CD1c-positive myeloid dendritic cell (primary cell): ENCODE data around the gene TCF7L2.

ENCODE experiments used
- DNase-seq: peaks from one replicate; pipeline ENCODE4 v3.0.0-alpha.2; 2016; ENCODE audit errors: extremely low spot score

The TCF7L2 gene

GRCh38 chr10:113177936-113178335 lies 227.9 kb downstream of the TCF7L2 start:
- no peak for DNase-seq

GRCh38 chr10:113178771-113179170 lies 228.7 kb downstream of the TCF7L2 start:
- DNase-seq: no peak

GRCh38 chr10:113179265-113179664 lies 229.2 kb downstream of the TCF7L2 start:
- DNase-seq: peak; percentile 88

DNA sequence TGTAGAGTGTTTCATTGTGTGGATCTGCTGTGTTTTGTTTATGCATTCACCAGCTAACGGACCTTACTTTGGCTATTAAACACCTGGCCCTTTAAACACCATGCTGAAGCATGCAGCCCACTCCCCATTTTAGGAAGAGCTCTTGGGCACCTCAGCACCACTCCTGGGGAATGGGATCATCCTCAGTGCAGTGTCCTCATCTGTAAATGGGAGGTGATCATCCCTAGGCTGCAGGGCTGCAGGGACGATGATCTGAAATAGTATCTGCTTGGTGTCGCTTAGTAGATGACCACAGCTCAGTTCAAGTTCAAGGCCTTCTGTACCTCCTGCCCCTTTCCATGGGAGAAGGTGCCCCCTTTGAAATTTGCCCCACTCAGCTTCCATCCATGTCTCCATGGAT lies 229.9 kb downstream of the TCF7L2 start:
- DNase-seq: no peak

DNA sequence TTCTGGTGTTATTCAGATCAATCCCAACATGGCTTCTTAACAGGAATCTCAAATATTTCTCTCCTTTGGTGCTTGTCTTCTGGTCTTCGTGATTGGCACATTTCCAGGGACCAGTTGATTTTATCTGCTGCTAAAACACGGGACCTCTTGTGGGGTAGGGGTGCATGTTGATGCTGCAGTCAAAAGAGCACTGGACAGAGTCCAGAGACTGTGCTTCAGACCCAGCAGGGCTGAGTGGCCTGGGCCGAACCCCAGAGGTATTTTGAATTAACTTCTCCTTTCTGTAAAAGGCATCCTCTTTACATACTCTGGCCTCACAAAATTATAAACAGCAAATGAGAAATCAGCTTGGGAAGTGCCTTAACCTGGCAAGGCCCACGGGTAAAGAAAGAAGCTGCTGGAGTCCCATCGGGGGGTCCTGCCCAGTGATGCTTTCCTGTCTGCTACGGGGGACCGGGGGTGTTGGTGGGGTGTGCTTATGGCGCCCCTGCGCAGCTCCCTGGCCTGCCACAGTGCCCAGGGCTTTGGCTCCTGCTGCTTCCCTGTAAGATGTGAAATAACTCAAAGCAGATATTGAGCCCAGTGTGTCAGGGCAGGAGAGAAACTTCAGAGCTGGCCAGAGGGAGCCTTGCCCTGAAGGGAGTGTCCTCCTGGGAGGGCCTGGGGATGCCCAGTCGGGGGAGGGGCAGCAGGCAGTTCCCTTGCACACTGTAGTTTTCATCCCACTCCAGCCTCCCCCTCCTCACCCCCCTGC lies 230.5 kb downstream of the TCF7L2 start:
- peak; percentile 31 for DNase-seq

GRCh38 chr10:113182154-113182553 lies 232.1 kb downstream of the TCF7L2 start:
- DNase-seq: no peak

DNA sequence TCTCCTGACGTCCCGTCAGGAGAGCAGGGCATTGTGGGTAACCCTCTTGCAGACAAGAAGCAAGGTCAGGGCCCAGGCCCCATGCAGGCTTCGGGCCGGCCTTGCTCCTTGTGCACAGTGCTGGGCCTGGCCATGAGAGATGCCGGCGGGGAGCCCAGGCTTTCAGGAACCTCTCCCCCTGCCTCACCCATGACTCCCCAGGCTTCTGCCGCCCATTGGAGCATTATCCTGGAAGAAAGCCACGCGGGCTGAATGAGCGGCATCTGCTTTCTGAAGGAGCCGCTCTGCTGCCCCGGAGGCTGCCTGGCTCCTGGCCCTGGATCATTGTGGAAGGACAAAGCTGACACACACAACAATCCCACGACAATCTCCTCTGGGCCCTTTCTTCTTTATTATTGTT lies 233.5 kb downstream of the TCF7L2 start:
- DNase-seq: no peak

GRCh38 chr10:113187063-113187777 lies 237.2 kb downstream of the TCF7L2 start:
- DNase-seq: no peak

- no peak for DNase-seq
These were observed 249.4 kb downstream of the TCF7L2 start for GRCh38 chr10:113199459-113199858.

DNA sequence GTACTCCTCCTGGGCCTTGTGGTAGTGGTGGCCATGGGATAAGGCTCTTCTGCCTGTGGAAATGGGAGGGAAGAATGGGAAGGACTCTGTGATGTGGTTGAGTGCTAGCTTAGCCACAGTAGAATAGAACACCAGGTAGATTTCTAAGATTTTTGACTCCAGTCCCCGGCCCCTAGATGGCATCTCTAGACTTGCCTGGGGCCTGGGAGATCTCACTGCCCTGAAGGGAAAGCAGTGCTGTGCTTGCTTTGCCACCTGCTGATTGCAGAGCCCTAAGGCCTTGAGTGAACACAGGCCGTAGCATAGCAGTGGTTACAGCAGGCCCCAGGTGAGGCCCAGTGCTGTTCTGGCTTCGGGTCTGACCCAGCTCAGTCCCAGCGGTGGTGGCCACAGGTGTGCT lies 252.0 kb downstream of the TCF7L2 start:
- no peak for DNase-seq

DNA sequence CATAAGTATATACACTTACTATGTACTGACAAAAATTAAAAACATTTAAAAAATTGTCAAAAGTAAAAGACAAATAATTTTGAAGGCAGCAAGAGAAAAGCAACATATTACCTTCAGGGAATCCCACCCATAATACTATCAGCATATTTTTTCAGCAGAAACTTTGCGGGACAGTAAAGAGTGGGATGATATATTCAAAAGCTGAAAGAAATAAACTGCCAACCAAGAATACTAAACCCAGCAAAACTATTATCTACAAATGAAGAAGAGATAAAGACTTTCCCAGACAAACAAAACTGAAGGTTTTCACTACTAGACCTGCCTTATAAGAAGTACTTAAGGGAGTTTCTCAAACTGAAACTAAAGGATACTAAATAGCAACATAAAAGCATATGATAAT lies 257.9 kb downstream of the TCF7L2 start:
- DNase-seq: no peak

GRCh38 chr10:113213035-113213434 lies 263.0 kb downstream of the TCF7L2 start:
- no peak for DNase-seq

GRCh38 chr10:113214331-113214730 lies 264.3 kb downstream of the TCF7L2 start:
- DNase-seq: no peak

- no peak for DNase-seq
These were observed 266.1 kb downstream of the TCF7L2 start for GRCh38 chr10:113216102-113216501.
